SK-N-SH treated with all-trans-retinoic acid at 6 μM for 48 hours (cell line): ENCODE measurements around the gene TACC3.

Source experiments
- ATAC-seq: fragments of 200-7000 bp; cut with Tn5 transposase; 3 replicates; pipeline ENCODE4 v1.9.1; 2020; ENCODE audit warnings: mild to moderate bottlenecking, moderate library complexity
- ARNTL ChIP-seq: fragments of 450-650 bp; formaldehyde crosslinking; IDR thresholded peaks from 2 replicates; pipeline ENCODE4 v1.5.0; 2020; ENCODE audit warnings: low read depth, mild to moderate bottlenecking, moderate library complexity, borderline replicate concordance
- BACH2 ChIP-seq: fragments of 250-450 bp; sonication (Bioruptor Pico); IDR thresholded peaks from 2 replicates; pipeline ENCODE4 v1.9.0; 2021; ENCODE audit warnings: mild to moderate bottlenecking, borderline replicate concordance
- CREB5 ChIP-seq: fragments of 250-450 bp; sonication (Bioruptor Pico); IDR thresholded peaks from 2 replicates; pipeline ENCODE4 v1.5.1; 2020; ENCODE audit warnings: low read depth, mild to moderate bottlenecking, moderate library complexity
- CSDC2 ChIP-seq: fragments of 250-450 bp; sonication (Bioruptor Pico); IDR thresholded peaks from 2 replicates; pipeline ENCODE4 v1.5.0; 2020; ENCODE audit warnings: mild to moderate bottlenecking, moderate library complexity
- CSRNP3 ChIP-seq: fragments of 250-450 bp; sonication (Bioruptor Pico); IDR thresholded peaks from 2 replicates; pipeline ENCODE4 v1.5.1; 2021; ENCODE audit warnings: mild to moderate bottlenecking, moderate library complexity
- ESRRG ChIP-seq: fragments of 250-450 bp; sonication (Bioruptor Pico); IDR thresholded peaks from 2 replicates; pipeline ENCODE4 v1.6.1; 2021; ENCODE audit warnings: mild to moderate bottlenecking
- GLIS3 ChIP-seq: fragments of 250-450 bp; sonication (Bioruptor Pico); IDR thresholded peaks from 2 replicates; pipeline ENCODE4 v1.5.0; 2020; ENCODE audit warnings: mild to moderate bottlenecking, moderate library complexity
- ISL1 ChIP-seq: fragments of 250-450 bp; sonication (Bioruptor Pico); IDR thresholded peaks from 2 replicates; pipeline ENCODE4 v2.1.2; 2022; ENCODE audit warnings: mild to moderate bottlenecking, moderate library complexity
- OSR1 ChIP-seq: fragments of 250-450 bp; sonication (Bioruptor Pico); IDR thresholded peaks from 2 replicates; pipeline ENCODE4 v1.8.0; 2022; ENCODE audit warnings: moderate library complexity, mild to moderate bottlenecking, inconsistent platforms
- PATZ1 ChIP-seq: fragments of 250-450 bp; sonication (Bioruptor Pico); IDR thresholded peaks from 2 replicates; pipeline ENCODE4 v1.8.0; 2020; ENCODE audit warnings: mild to moderate bottlenecking, moderate library complexity, borderline replicate concordance
- PPARA ChIP-seq: fragments of 250-450 bp; sonication (Bioruptor Pico); IDR thresholded peaks from 2 replicates; pipeline ENCODE4 v1.5.0; 2020; ENCODE audit warnings: mild to moderate bottlenecking, borderline replicate concordance
- RARB ChIP-seq: fragments of 250-450 bp; sonication (Bioruptor Pico); IDR thresholded peaks from 2 replicates; pipeline ENCODE4 v1.8.0; 2021; ENCODE audit warnings: mild to moderate bottlenecking, moderate library complexity
- SNAI2 ChIP-seq: fragments of 250-450 bp; sonication (Bioruptor Pico); IDR thresholded peaks from 2 replicates; pipeline ENCODE4 v1.5.0; 2020; ENCODE audit warnings: mild to moderate bottlenecking, moderate library complexity
- TCF4 ChIP-seq: fragments of 250-450 bp; sonication (Bioruptor Pico); IDR thresholded peaks from 2 replicates; pipeline ENCODE4 v1.8.0; 2021; ENCODE audit warnings: mild to moderate bottlenecking, moderate library complexity, borderline replicate concordance
- TOX ChIP-seq: fragments of 250-450 bp; sonication (Bioruptor Pico); IDR thresholded peaks from 2 replicates; pipeline ENCODE4 v1.8.0; 2021; ENCODE audit warnings: mild to moderate bottlenecking, moderate library complexity, borderline replicate concordance
- TSHZ2 ChIP-seq: fragments of 250-450 bp; sonication (Bioruptor Pico); IDR thresholded peaks from 2 replicates; pipeline ENCODE4 v1.5.0; 2020; ENCODE audit warnings: mild to moderate bottlenecking, moderate library complexity
- ZC3H10 ChIP-seq: fragments of 250-450 bp; sonication (Bioruptor Pico); IDR thresholded peaks from 2 replicates; pipeline ENCODE4 v1.5.1; 2021; ENCODE audit warnings: mild to moderate bottlenecking, moderate library complexity
- ZFP3 ChIP-seq: fragments of 250-450 bp; sonication (Bioruptor Pico); IDR thresholded peaks from 2 replicates; pipeline ENCODE4 v1.5.0; 2020; ENCODE audit warnings: mild to moderate bottlenecking, moderate library complexity
- ZFP30 ChIP-seq: fragments of 450-650 bp; formaldehyde crosslinking; IDR thresholded peaks from 2 replicates; pipeline ENCODE4 v1.5.0; 2022; ENCODE audit warnings: mild to moderate bottlenecking, moderate library complexity
- ZNF565 ChIP-seq: fragments of 450-650 bp; formaldehyde crosslinking; conservative IDR thresholded peaks from 2 replicates; pipeline ENCODE4 v1.5.0; 2020; ENCODE audit warnings: low read depth, mild to moderate bottlenecking, moderate library complexity
- ZNF70 ChIP-seq: fragments of 450-650 bp; formaldehyde crosslinking; IDR thresholded peaks from 2 replicates; pipeline ENCODE4 v1.5.0; 2020; ENCODE audit warnings: mild to moderate bottlenecking, moderate library complexity
- ZNF8 ChIP-seq: fragments of 450-650 bp; formaldehyde crosslinking; IDR thresholded peaks from 2 replicates; pipeline ENCODE4 v1.5.0; 2020; ENCODE audit warnings: mild to moderate bottlenecking, moderate library complexity

The TACC3 gene

GRCh38 chr4:1743551-1743950 lies 22.2 kb downstream of the TACC3 start (continued):
- TF ChIP-seq PATZ1 (CRISPR knock-in tag) (no peak), ZFP3 (CRISPR knock-in tag) (no peak), CSDC2 (CRISPR knock-in tag) (no peak), ESRRG (CRISPR knock-in tag) (no peak), RARB (CRISPR knock-in tag) (no peak), ISL1 (CRISPR knock-in tag) (no peak), TOX (CRISPR knock-in tag) (no peak), ZNF8 (CRISPR knock-in tag) (no peak), ARNTL (CRISPR knock-in tag) (no peak), TSHZ2 (CRISPR knock-in tag) (no peak), GLIS3 (CRISPR knock-in tag) (no peak), TCF4 (CRISPR knock-in tag) (no peak)

- TF ChIP-seq ARNTL (CRISPR knock-in tag) (no peak), ZC3H10 (CRISPR knock-in tag) (no peak), TOX (CRISPR knock-in tag) (no peak), CSRNP3 (no peak), OSR1 (no peak), PPARA (CRISPR knock-in tag) (no peak), ZFP30 (no peak), ZNF565 (no peak), CSDC2 (CRISPR knock-in tag) (no peak), GLIS3 (CRISPR knock-in tag) (no peak), ESRRG (CRISPR knock-in tag) (no peak), SNAI2 (CRISPR knock-in tag) (no peak), TCF4 (CRISPR knock-in tag) (no peak), ZFP3 (CRISPR knock-in tag) (no peak), ISL1 (CRISPR knock-in tag) (no peak), ZNF70 (no peak)
- TF ChIP-seq, all 23 proteins: peak for 0
Measured at GRCh38 chr4:1743975-1744374, 22.7 kb downstream of the TACC3 start.

GRCh38 chr4:1744552-1744951 lies 23.2 kb downstream of the TACC3 start:
- TF ChIP-seq PPARA (CRISPR knock-in tag) (no peak), BACH2 (no peak), ZFP30 (no peak), ZNF565 (no peak), CSDC2 (CRISPR knock-in tag) (no peak), CREB5 (CRISPR knock-in tag) (no peak), ISL1 (CRISPR knock-in tag) (no peak), TSHZ2 (CRISPR knock-in tag) (no peak), ESRRG (CRISPR knock-in tag) (no peak), OSR1 (no peak), TOX (CRISPR knock-in tag) (no peak), CSRNP3 (no peak), TCF4 (CRISPR knock-in tag) (no peak), ZFP3 (CRISPR knock-in tag) (no peak), PATZ1 (CRISPR knock-in tag) (no peak), ZC3H10 (CRISPR knock-in tag) (no peak), RARB (CRISPR knock-in tag) (no peak), GLIS3 (CRISPR knock-in tag) (no peak), ARNTL (CRISPR knock-in tag) (no peak)
- ATAC-seq: no peak

More at GRCh38 chr4:1743975-1744374, 22.7 kb downstream of the TACC3 start:
- no peak for ATAC-seq
